ENCODE measurements around the gene COA4. TPM values are rescaled to one million over a fixed set of nuclear protein-coding genes. Genes with fewer than 3 reads are reported as not detected.

The COA4 gene
- total RNA-seq: 99.1 and 102 TPM in 2 replicates

DNA sequence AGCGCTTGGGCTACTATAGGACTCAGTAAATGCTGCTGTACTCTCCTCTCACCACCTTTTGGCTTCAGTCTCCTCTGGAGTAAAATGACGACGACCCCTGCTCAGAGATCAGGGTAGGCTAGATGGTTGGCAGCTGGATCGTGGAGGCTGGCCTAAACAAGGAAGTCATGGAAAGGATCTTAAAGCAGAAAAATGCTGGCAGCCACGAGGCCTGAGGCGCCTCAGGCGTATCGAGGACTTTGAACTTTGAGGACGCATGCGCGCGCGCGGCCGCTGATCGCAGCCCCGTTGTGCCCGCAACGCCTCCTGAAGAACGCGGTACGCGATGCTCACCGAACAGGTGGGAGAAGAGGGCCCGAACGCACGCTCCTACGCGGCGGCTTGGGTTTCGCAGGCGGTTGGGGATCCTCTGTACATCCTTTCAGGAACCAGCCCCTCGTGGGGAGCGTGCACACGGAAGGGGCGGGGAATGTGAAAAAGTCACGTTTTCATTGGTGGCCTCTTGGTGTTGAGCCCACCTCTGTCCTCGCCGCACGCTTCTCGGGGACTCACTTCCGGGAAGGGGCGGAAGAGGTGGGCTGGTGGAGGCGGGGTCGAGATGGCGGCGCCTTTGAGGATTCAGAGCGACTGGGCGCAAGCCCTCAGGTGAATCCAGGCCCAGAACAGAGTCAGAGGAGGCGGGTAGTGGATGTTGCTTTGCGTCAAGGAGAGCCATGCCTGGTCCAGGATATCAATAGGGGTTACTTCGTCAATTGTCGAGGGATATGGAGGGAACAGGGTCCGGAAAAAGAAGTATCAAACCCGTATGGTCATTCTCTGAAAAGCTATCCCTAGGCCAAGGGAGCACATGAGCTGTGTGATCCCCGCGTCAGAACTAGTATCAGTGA is at the start of gene COA4, which contains the start of gene PAAF1:
Gene COA4 (minus strand): TSS at position 423 of the 887 bp plus-strand sequence. CDS start 3,468 bp downstream, outside the sequence.
Gene PAAF1 (plus strand): TSS at position 576 of the 887 bp plus-strand sequence. CDS start 23 bp downstream, at position 599.
- Mint-ChIP-seq H3K36me3 (ENCODE audit: low read depth) (peaks cover 26% of the 10 kb centered on the region), H3K27ac (peak within 1 kb of the TSS; percentile 100), H3K4me1 (ENCODE audit: low read depth) (peaks cover 30% of the 10 kb centered on the region), H3K27me3 (ENCODE audit: insufficient read depth) (no peaks in the 10 kb centered on the region), H3K4me3 (peak within 1 kb of the TSS; percentile 93), H3K9me3 (no peaks in the 10 kb centered on the region)
- intact Hi-C loops (cut with micrococcal nuclease): loop anchor here (1.0 to 10.0 kb wide), 10 partner anchors 88 to 734 kb away; partner anchors contain the start of genes C2CD3, FAM168A, FCHSD2 and PGM2L1
- peak; percentile 92 for DNase-seq (ENCODE audit: low spot score)

DNA sequence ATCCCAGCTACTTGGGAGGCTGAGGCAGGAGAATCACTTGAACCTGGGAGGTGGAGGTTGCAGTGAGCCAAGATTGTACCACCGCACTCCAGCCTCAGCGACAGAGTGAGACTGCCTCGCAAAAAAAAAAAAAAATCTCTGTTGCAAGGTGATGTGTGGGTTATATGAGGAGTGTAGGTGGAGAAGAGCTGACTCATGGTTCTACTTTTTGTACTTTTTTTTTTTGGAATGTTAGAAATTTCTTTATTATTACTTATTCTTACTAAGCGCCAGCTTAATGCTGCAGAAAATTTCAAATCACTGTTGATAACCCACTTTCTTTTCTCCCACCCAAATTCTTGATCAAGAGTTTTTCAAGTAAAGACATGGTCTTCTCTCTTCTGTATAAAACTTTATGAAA is 44.5 kb upstream of the COA4 start:
- DNase-seq (ENCODE audit: low spot score): no peak
- Mint-ChIP-seq H3K36me3 (ENCODE audit: low read depth) (peaks cover 23% of the 10 kb centered on the region), H3K27ac (no peak overlapping the region), H3K27me3 (ENCODE audit: insufficient read depth) (no peaks in the 10 kb centered on the region), H3K9me3 (no peaks in the 10 kb centered on the region), H3K4me1 (ENCODE audit: low read depth) (no peaks in the 10 kb centered on the region), H3K4me3 (no peak overlapping the region)
- intact Hi-C loops (cut with micrococcal nuclease): no loop called here

DNA sequence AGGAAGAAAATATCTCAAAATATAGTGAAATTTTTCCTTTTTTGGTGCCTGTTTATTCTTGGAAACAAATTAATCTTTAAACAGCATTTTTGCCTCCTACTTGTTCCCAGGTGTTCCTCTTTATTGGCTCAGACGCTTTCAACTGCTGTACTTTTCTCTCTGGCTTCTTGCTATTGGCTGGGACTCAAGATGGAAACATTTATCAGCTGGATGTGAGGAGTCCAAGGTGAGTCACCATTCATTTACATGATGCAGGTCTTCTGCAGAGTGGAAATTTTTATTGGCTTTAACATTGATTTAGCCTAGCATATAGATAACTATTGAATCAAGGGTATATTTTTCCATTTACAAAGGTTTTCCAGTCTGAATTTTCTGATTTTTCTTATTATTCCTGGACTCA is 39.8 kb upstream of the COA4 start:
- Mint-ChIP-seq H3K27ac (no peak overlapping the region), H3K4me3 (no peak overlapping the region), H3K9me3 (no peaks in the 10 kb centered on the region), H3K36me3 (ENCODE audit: low read depth) (peaks cover 31% of the 10 kb centered on the region), H3K4me1 (ENCODE audit: low read depth) (no peaks in the 10 kb centered on the region), H3K27me3 (ENCODE audit: insufficient read depth) (no peaks in the 10 kb centered on the region)
- no peak for DNase-seq (ENCODE audit: low spot score)
- intact Hi-C loops (cut with micrococcal nuclease): no loop called here

DNA sequence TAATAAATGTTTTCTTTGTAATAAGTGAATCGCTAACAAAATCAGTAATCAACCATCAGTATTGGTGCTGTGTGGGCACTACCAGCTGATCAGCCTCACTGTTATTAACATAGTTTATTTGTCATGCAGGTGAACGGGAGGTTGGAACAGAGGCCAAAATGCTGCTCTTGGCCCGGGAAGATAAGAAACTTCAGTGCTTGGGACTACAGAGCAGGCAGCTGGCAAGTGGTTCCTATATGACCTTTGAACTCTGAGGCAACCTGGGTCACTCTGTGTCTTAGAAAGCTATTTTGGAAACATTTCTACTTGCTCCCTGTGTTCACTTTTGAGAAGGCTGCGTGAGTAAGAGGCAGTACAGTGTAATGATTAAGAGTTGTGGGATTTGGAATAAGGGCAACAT is 37.6 kb upstream of the COA4 start:
- intact Hi-C loops (cut with micrococcal nuclease): no loop called here
- H3K36me3 Mint-ChIP-seq (ENCODE audit: low read depth): peaks cover 30% of the 10 kb centered on the region
- H3K4me3 Mint-ChIP-seq: no peak overlapping the region
- no peak overlapping the region for H3K27ac Mint-ChIP-seq
- no peak for DNase-seq (ENCODE audit: low spot score)
- H3K9me3 Mint-ChIP-seq: no peaks in the 10 kb centered on the region
- H3K27me3 Mint-ChIP-seq (ENCODE audit: insufficient read depth): no peaks in the 10 kb centered on the region
- no peaks in the 10 kb centered on the region for H3K4me1 Mint-ChIP-seq (ENCODE audit: low read depth)

DNA sequence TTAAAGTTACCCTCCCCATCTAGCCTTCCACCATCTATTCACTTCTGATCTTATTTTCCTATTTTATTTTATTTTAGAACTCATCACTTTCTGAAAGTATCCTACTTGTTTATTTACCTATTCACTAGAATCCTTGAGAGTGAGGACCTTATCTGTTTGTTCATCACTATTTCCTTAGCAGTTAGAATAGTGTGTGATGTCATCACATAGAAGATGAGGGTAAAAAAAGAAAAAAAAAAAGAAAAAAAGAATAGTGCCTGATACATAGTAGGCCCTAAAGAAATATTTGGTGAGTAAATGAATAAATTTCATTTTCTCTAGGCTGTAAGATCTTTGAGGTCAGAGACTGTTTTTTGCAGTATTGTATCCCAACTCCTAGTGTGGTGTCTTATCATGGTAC is 36.8 kb upstream of the COA4 start:
- DNase-seq (ENCODE audit: low spot score): no peak
- no peak overlapping the region for H3K4me3 Mint-ChIP-seq
- H3K9me3 Mint-ChIP-seq: no peaks in the 10 kb centered on the region
- peaks cover 26% of the 10 kb centered on the region for H3K36me3 Mint-ChIP-seq (ENCODE audit: low read depth)
- no peaks in the 10 kb centered on the region for H3K4me1 Mint-ChIP-seq (ENCODE audit: low read depth)
- intact Hi-C loops (cut with micrococcal nuclease): no loop called here
- no peaks in the 10 kb centered on the region for H3K27me3 Mint-ChIP-seq (ENCODE audit: insufficient read depth)
- H3K27ac Mint-ChIP-seq: no peak overlapping the region

DNA sequence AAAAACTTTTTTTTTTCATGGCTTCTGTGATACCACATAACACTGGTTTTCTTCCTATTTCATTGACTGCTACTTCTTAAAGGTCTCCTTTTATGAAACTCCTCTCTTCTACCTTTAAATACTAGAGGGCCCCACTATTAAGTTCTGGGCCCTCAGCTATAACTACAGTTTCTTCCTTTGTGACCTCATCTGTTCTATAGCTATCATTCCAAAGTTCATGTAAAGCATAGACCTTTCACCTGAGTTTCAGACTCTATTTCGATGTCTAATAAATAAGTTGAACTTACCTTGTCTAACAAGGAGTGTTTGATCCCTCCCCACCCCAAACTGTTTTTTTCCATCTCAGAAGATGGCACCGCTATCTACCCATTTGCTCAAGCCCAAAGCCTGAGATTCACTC is 35.4 kb upstream of the COA4 start:
- Mint-ChIP-seq H3K27me3 (ENCODE audit: insufficient read depth) (no peaks in the 10 kb centered on the region), H3K9me3 (no peaks in the 10 kb centered on the region), H3K36me3 (ENCODE audit: low read depth) (peaks cover 23% of the 10 kb centered on the region), H3K27ac (no peak overlapping the region), H3K4me3 (no peak overlapping the region), H3K4me1 (ENCODE audit: low read depth) (no peaks in the 10 kb centered on the region)
- intact Hi-C loops (cut with micrococcal nuclease): no loop called here
- no peak for DNase-seq (ENCODE audit: low spot score)

DNA sequence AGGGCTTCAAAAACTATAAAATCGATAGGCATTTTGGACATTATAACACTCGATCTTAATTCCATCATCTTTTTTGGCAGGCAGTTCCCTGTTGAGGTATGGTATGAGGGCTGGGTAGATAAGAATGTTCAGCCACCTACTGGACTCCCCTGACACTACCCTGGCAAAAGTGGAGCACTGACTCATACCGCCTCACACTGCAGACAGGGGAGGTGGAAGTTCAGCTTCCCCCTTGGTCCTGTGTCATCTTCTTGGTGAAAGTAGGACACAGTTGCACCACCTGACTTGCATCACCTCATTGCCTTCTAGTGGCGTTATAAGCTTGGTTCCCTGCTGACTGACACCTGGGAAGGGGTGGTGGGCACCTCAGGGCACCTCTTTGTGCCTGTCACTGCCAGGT is 30.5 kb upstream of the COA4 start:
- Mint-ChIP-seq H3K9me3 (no peaks in the 10 kb centered on the region), H3K4me1 (ENCODE audit: low read depth) (no peaks in the 10 kb centered on the region), H3K36me3 (ENCODE audit: low read depth) (peaks cover 8% of the 10 kb centered on the region), H3K27me3 (ENCODE audit: insufficient read depth) (no peaks in the 10 kb centered on the region), H3K4me3 (no peak overlapping the region), H3K27ac (no peak overlapping the region)
- no peak for DNase-seq (ENCODE audit: low spot score)
- intact Hi-C loops (cut with micrococcal nuclease): no loop called here

DNA sequence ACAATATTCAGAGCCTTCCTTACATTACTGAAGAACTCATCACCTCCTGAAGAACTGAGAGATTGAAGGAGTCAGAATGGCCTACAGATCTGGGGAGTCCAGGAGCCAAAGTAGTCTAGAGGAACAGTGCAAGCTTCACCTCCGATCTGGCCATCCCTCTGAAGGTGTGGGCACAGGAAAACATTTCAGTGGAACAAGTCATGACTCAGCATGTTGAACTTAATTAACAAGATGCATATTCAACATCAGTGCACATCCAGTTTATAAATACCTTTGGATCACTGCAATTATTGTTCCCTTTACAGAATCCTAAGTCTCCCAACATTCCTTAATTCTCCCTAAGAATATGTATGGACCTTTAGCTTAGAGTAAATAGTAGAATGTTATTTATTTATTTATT is 25.7 kb upstream of the COA4 start:
- Mint-ChIP-seq H3K27me3 (ENCODE audit: insufficient read depth) (no peaks in the 10 kb centered on the region), H3K27ac (no peak overlapping the region), H3K4me3 (no peak overlapping the region), H3K4me1 (ENCODE audit: low read depth) (no peaks in the 10 kb centered on the region), H3K36me3 (ENCODE audit: low read depth) (peaks cover 12% of the 10 kb centered on the region), H3K9me3 (no peaks in the 10 kb centered on the region)
- intact Hi-C loops (cut with micrococcal nuclease): no loop called here
- DNase-seq (ENCODE audit: low spot score): no peak

DNA sequence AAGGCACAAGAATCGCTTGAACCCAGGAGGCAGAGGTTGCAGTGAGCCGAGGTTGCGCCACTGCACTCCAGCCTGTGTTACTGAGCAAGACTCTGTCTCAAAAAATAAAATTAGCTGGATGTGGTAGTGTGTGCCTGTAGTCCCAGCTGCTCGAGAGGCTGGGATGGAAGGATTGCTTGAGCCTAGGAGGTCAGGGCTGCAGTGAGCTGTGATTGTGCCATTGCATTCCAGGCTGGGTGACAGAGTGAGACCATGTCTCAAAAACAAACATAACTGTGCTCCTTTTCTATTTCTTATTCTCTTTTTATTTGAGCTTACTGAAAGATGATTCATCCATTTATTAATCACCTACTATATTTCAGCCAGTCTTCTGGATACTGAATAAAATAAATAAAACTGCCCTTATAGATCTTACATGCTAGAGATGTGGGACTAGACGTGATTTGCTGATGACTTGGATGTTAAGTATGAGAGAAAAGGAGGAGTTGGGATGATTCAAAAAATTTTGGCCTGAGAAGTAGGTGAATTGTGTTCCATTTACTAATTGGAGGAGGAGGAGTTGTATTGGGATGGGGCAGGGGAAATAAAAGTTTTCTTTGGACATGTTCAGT is 18.2 kb upstream of the COA4 start:
- no peak overlapping the region for H3K4me3 Mint-ChIP-seq
- H3K4me1 Mint-ChIP-seq (ENCODE audit: low read depth): no peaks in the 10 kb centered on the region
- H3K27ac Mint-ChIP-seq: no peak overlapping the region
- intact Hi-C loops (cut with micrococcal nuclease): no loop called here
- no peak for DNase-seq (ENCODE audit: low spot score)
- H3K9me3 Mint-ChIP-seq: no peaks in the 10 kb centered on the region
- no peaks in the 10 kb centered on the region for H3K27me3 Mint-ChIP-seq (ENCODE audit: insufficient read depth)
- H3K36me3 Mint-ChIP-seq (ENCODE audit: low read depth): peaks cover 14% of the 10 kb centered on the region

DNA sequence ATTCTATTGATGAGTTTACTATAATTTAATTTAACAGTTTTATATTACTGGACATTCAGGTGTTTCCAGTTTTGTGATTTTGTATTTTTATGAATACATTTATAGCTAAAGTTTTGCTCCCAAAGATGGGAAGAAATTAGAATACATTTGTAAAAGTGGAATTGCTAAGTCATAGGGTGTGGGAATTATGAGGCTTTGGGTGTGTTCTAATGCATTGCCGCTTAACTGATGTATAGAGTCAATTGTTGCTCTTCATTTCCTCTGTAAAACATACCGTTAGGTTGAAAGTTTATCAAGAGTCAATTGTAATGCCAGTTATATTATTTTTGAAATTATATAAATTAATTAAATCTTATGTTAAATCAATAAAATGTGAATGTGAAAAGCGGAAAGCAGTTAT is 16.4 kb upstream of the COA4 start:
- Mint-ChIP-seq H3K36me3 (ENCODE audit: low read depth) (peaks cover 20% of the 10 kb centered on the region), H3K4me3 (no peak overlapping the region), H3K27me3 (ENCODE audit: insufficient read depth) (no peaks in the 10 kb centered on the region), H3K27ac (no peak overlapping the region), H3K9me3 (no peaks in the 10 kb centered on the region), H3K4me1 (ENCODE audit: low read depth) (no peaks in the 10 kb centered on the region)
- intact Hi-C loops (cut with micrococcal nuclease): no loop called here
- no peak for DNase-seq (ENCODE audit: low spot score)

DNA sequence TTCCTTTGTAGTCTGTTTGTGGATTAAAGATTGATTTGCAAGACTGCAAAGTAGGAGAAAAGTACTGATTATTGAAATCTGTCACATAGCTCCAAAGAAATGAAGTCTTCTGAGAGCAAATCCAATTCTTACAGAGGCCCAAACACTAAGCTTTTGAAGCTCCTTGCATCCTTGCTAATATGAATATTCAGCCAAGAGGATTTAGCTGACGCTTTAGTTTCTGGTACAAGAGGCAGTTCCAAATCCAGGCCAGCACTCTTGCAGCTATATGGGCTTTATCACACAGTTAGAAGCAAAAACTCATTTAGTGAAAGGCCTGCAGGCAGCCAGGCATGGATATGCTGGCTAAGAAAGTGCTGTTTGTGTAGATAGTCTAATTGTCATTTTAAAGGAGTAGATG is 12.9 kb upstream of the COA4 start:
- Mint-ChIP-seq H3K4me1 (ENCODE audit: low read depth) (no peaks in the 10 kb centered on the region), H3K27me3 (ENCODE audit: insufficient read depth) (no peaks in the 10 kb centered on the region), H3K27ac (no peak overlapping the region), H3K36me3 (ENCODE audit: low read depth) (peaks cover 27% of the 10 kb centered on the region), H3K4me3 (no peak overlapping the region), H3K9me3 (no peaks in the 10 kb centered on the region)
- intact Hi-C loops (cut with micrococcal nuclease): no loop called here
- no peak for DNase-seq (ENCODE audit: low spot score)

DNA sequence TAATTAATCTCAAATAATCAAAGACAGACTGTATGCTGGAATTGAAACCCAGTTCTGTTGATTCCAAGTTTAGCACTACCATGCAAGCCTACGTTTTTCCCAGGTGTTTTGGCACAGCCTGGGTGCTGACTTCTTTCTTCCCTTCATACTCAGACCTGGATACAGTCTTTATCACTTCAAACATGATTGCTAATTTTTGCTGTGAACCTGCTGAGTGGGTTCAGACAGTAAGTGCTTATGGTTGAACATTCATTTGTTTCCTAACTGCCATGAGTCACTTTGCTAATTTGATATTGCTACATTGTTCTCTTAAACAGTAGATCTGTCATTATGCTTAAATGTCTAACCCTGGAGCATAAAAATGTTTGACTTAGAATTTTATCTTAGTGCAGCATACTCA is 12.4 kb upstream of the COA4 start:
- no peaks in the 10 kb centered on the region for H3K4me1 Mint-ChIP-seq (ENCODE audit: low read depth)
- H3K27me3 Mint-ChIP-seq (ENCODE audit: insufficient read depth): no peaks in the 10 kb centered on the region
- no peaks in the 10 kb centered on the region for H3K9me3 Mint-ChIP-seq
- intact Hi-C loops (cut with micrococcal nuclease): no loop called here
- no peak for DNase-seq (ENCODE audit: low spot score)
- H3K4me3 Mint-ChIP-seq: no peak overlapping the region
- H3K27ac Mint-ChIP-seq: no peak overlapping the region
- H3K36me3 Mint-ChIP-seq (ENCODE audit: low read depth): peaks cover 27% of the 10 kb centered on the region

DNA sequence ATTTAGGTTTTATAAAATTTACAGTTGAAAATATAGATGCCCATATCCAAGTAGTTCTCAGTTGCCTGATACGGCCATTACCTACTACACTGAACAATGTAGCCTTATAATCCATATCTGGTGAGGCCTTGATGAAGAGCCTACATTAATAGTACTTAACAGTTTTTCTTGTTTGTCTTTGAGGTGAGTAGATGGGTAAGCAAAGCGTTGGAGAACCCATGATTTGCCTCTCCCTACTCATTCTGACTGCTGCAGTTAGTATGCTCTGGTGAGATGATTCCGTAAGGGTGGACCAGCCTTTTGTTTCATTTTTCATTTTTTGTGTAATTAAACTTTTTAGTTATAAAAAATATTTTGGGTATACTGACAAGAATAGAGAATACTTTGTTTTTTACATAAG is 11.6 kb upstream of the COA4 start:
- Mint-ChIP-seq H3K36me3 (ENCODE audit: low read depth) (peaks cover 32% of the 10 kb centered on the region), H3K27ac (no peak overlapping the region), H3K27me3 (ENCODE audit: insufficient read depth) (no peaks in the 10 kb centered on the region), H3K4me3 (no peak overlapping the region), H3K4me1 (ENCODE audit: low read depth) (no peaks in the 10 kb centered on the region), H3K9me3 (no peaks in the 10 kb centered on the region)
- intact Hi-C loops (cut with micrococcal nuclease): no loop called here
- no peak for DNase-seq (ENCODE audit: low spot score)
